HuH-7 (cell line): Measurements from ENCODE around the gene SRRM4.

Experiments used
- DNase-seq: peaks from one replicate; pipeline ENCODE4 v3.0.0; 2011; ENCODE audit warnings: low spot score

SRRM4 gene

GRCh38 chr12:119171291-119171690 is 189.9 kb downstream of the SRRM4 start:
- no peak for DNase-seq

- DNase-seq, result no peak
Measured at GRCh38 chr12:119171691-119172425, 190.5 kb downstream of the SRRM4 start.

- no peak for DNase-seq
Measured at GRCh38 chr12:119175081-119175480, 193.7 kb downstream of the SRRM4 start.

GRCh38 chr12:119176267-119177055 is 195.1 kb downstream of the SRRM4 start:
- DNase-seq, result no peak

- no peak for DNase-seq
Measured at GRCh38 chr12:119177056-119177325, 195.7 kb downstream of the SRRM4 start.

- no peak for DNase-seq
Measured at GRCh38 chr12:119177724-119178380, 196.5 kb downstream of the SRRM4 start.

GRCh38 chr12:119178544-119179334 is 197.4 kb downstream of the SRRM4 start, which contains the start of gene HSPB8:
HSPB8 (plus strand) TSS chr12:119178931; CDS start chr12:119179313, 382 bp downstream.
- DNase-seq, result peak; percentile 54

GRCh38 chr12:119179335-119180021 is 198.1 kb downstream of the SRRM4 start:
- DNase-seq, result peak; percentile 45

- no peak for DNase-seq
Measured at GRCh38 chr12:119180380-119181040, 199.2 kb downstream of the SRRM4 start.

GRCh38 chr12:119181202-119181601 is 199.9 kb downstream of the SRRM4 start:
- DNase-seq, result no peak

- no peak for DNase-seq
Measured at GRCh38 chr12:119181944-119182343, 200.6 kb downstream of the SRRM4 start.

- DNase-seq, result no peak
Measured at GRCh38 chr12:119182701-119183493, 201.6 kb downstream of the SRRM4 start.

- no peak for DNase-seq
Measured at GRCh38 chr12:119183942-119184695, 202.8 kb downstream of the SRRM4 start.

GRCh38 chr12:119195256-119195655 is 213.9 kb downstream of the SRRM4 start:
- DNase-seq, result no peak

- no peak for DNase-seq
Measured at GRCh38 chr12:119198440-119198839, 217.1 kb downstream of the SRRM4 start.

- DNase-seq, result no peak
Measured at GRCh38 chr12:119200601-119201000, 219.3 kb downstream of the SRRM4 start.

GRCh38 chr12:119201789-119202543 is 220.6 kb downstream of the SRRM4 start:
- DNase-seq, result no peak

GRCh38 chr12:119202544-119202943 is 221.2 kb downstream of the SRRM4 start:
- DNase-seq, result no peak

GRCh38 chr12:119204131-119204530 is 222.8 kb downstream of the SRRM4 start:
- no peak for DNase-seq
